ENCODE measurements around the gene CDA.

Gene CDA

GRCh38 chr1:20625176-20626097 lies 36.5 kb downstream of the CDA start:
- TF ChIP-seq CTCF (IDR thresholded peaks at IDR 0.05; ENCODE audit: low read depth, low read length): no peak
- Histone ChIP-seq H3K36me3 (no peaks in the 10 kb centered on the region), H3K27me3 (no peaks in the 10 kb centered on the region), H3K4me1 (no peaks in the 10 kb centered on the region), H3K9me3 (no peaks in the 10 kb centered on the region), H3K4me3 (ENCODE audit: low read depth, low read length) (no peak overlapping the region)
- no peak for DNase-seq

DNA sequence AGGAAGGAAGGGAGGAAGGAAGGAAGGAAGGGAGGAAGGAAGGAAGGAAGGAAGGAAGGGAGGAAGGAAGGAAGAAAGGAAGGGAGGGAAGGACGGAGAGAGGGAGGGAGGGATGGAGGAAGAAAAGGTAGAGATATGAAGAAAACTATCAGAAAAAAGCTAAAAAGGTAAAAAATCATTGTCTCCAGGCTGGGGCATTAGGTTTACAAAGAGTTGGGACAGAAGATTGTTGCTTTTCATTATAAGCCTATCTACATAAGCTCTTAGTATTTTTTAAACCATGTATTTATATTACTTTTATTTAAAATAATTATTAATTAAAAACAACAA lies 37.2 kb downstream of the CDA start:
- Histone ChIP-seq H3K9me3 (no peaks in the 10 kb centered on the region), H3K4me1 (no peaks in the 10 kb centered on the region), H3K36me3 (no peaks in the 10 kb centered on the region), H3K27me3 (no peaks in the 10 kb centered on the region), H3K4me3 (ENCODE audit: low read depth, low read length) (no peak overlapping the region)
- no peak for DNase-seq
- TF ChIP-seq CTCF (IDR thresholded peaks at IDR 0.05; ENCODE audit: low read depth, low read length): no peak

GRCh38 chr1:20626524-20626923 lies 37.6 kb downstream of the CDA start:
- DNase-seq: no peak
- no peak for TF ChIP-seq CTCF (IDR thresholded peaks at IDR 0.05; ENCODE audit: low read depth, low read length)
- no peak overlapping the region for H3K4me3 ChIP-seq (ENCODE audit: low read depth, low read length)
- no peaks in the 10 kb centered on the region for H3K4me1 ChIP-seq
- H3K36me3 ChIP-seq: no peaks in the 10 kb centered on the region
- no peaks in the 10 kb centered on the region for H3K27me3 ChIP-seq
- H3K9me3 ChIP-seq: no peaks in the 10 kb centered on the region

GRCh38 chr1:20630729-20631128 lies 41.8 kb downstream of the CDA start:
- H3K4me3 ChIP-seq (ENCODE audit: low read depth, low read length): no peak overlapping the region
- no peaks in the 10 kb centered on the region for H3K27me3 ChIP-seq
- TF ChIP-seq CTCF (IDR thresholded peaks at IDR 0.05; ENCODE audit: low read depth, low read length): no peak
- no peaks in the 10 kb centered on the region for H3K9me3 ChIP-seq
- H3K4me1 ChIP-seq: no peaks in the 10 kb centered on the region
- DNase-seq: no peak
- no peaks in the 10 kb centered on the region for H3K36me3 ChIP-seq

DNA sequence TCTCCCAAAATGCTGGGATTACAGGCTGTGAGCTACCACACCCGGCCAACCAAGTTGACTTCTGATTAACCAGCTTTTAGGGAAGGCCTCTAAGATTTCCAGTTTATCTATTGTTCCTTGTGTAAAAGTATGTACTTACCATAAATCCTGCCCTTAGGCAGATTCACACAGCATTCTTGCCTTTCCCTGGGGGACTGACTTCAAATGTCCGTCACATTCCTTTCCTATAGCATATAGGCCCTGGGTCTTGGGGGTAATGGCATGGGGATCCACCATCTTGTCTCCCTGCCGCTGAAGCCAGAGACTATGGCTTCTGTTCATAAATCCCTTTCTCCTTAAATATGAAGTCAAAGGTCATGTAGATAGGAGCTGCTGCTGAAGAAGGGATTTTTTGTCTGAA lies 43.5 kb downstream of the CDA start:
- no peaks in the 10 kb centered on the region for H3K9me3 ChIP-seq
- DNase-seq: no peak
- TF ChIP-seq CTCF (IDR thresholded peaks at IDR 0.05; ENCODE audit: low read depth, low read length): no peak
- no peaks in the 10 kb centered on the region for H3K27me3 ChIP-seq
- no peaks in the 10 kb centered on the region for H3K36me3 ChIP-seq
- no peak overlapping the region for H3K4me3 ChIP-seq (ENCODE audit: low read depth, low read length)
- H3K4me1 ChIP-seq: no peaks in the 10 kb centered on the region

Measured in BE2C (cell line).